Measurements from ENCODE around the gene ANKRD40.

The ANKRD40 gene

GRCh38 chr17:50672831-50673551 is 34.7 kb downstream of the ANKRD40 start:
- Mint-ChIP-seq H3K4me3 (no peak overlapping the region), H3K36me3 (no peaks in the 10 kb centered on the region), H3K27me3 (peaks cover 21% of the 10 kb centered on the region), H3K27ac (no peak overlapping the region), H3K4me1 (no peaks in the 10 kb centered on the region), H3K9me3 (no peaks in the 10 kb centered on the region)
- ATAC-seq: no peak

GRCh38 chr17:50672071-50672470 is 35.6 kb downstream of the ANKRD40 start:
- Mint-ChIP-seq H3K36me3 (no peaks in the 10 kb centered on the region), H3K4me3 (no peak overlapping the region), H3K27ac (no peak overlapping the region), H3K27me3 (peaks cover 12% of the 10 kb centered on the region), H3K9me3 (no peaks in the 10 kb centered on the region), H3K4me1 (no peaks in the 10 kb centered on the region)
- ATAC-seq: no peak

GRCh38 chr17:50668838-50669581 is 38.7 kb downstream of the ANKRD40 start:
- H3K27me3 Mint-ChIP-seq: no peaks in the 10 kb centered on the region
- H3K4me1 Mint-ChIP-seq: no peaks in the 10 kb centered on the region
- ATAC-seq: no peak
- H3K9me3 Mint-ChIP-seq: no peaks in the 10 kb centered on the region
- no peak overlapping the region for H3K27ac Mint-ChIP-seq
- H3K36me3 Mint-ChIP-seq: no peaks in the 10 kb centered on the region
- H3K4me3 Mint-ChIP-seq: no peak overlapping the region

DNA sequence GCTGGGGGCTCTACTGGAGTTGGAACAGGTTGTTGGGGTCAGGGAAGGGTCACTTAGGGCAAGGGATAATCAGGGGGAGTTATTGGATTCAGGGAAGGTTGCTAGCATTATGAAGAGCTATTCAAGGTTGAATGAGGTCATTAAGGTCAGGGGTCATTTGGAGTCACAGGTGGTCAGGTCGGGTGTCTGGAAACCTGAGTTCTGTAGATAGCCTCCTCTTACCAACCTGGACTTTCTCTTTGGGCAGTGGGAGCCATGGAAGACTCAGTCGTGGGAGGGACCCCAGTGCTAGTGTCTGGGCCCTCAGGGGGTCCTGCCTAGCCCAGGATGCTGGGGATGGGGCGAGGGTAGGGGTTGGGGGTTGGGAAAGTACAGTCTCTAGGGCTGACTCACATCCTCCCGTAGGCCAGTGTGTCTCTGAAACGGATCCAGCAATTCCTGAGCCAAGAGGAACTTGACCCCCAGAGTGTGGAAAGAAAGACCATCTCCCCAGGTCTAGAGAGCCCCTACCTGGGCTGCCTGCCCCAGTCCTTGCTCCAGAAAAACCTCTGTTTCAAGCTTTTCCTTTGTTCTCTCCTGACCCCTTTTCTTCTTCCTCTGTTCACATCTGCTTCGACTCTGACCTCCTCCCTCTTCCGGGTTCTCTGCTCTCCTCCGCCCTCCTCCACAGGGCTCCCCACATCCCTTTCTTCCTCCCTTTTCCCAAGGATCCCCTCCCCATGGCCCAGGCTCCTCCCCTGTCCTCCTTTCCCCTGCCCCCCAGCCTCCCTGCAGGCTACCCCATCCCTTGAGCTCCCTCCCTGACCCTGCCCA is 39.5 kb downstream of the ANKRD40 start:
- Mint-ChIP-seq H3K9me3 (no peaks in the 10 kb centered on the region), H3K4me3 (no peak overlapping the region), H3K27me3 (peaks cover 4% of the 10 kb centered on the region), H3K27ac (no peak overlapping the region), H3K4me1 (no peaks in the 10 kb centered on the region), H3K36me3 (no peaks in the 10 kb centered on the region)
- ATAC-seq: no peak

DNA sequence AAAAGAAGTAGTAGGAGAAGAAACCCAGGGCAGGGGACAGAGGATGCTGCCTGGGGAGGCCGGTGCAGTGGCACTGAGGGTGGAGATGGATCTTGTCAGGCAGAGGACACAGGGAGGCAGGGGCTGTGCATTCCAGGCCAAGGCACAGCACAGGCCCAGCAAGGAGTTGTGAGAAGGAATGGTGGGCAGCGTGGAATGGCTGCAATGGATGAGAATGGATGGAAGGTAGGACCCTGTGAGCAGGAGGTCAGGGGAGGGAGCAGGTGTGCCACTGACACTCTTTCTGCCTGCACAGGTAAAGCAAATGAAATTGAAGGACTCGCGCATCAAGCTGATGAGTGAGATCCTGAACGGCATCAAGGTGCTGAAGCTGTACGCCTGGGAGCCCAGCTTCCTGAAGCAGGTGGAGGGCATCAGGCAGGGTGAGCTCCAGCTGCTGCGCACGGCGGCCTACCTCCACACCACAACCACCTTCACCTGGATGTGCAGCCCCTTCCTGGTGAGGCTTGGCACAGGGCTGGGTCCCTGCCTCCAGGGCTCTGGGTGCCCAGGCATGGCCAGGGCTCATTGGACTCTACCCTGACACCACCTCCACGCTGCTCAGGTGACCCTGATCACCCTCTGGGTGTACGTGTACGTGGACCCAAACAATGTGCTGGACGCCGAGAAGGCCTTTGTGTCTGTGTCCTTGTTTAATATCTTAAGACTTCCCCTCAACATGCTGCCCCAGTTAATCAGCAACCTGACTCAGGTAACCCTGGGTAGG is 40.3 kb downstream of the ANKRD40 start:
- no peaks in the 10 kb centered on the region for H3K4me1 Mint-ChIP-seq
- no peaks in the 10 kb centered on the region for H3K36me3 Mint-ChIP-seq
- H3K4me3 Mint-ChIP-seq: no peak overlapping the region
- H3K9me3 Mint-ChIP-seq: no peaks in the 10 kb centered on the region
- ATAC-seq: no peak
- H3K27ac Mint-ChIP-seq: no peak overlapping the region
- peaks cover 11% of the 10 kb centered on the region for H3K27me3 Mint-ChIP-seq

DNA sequence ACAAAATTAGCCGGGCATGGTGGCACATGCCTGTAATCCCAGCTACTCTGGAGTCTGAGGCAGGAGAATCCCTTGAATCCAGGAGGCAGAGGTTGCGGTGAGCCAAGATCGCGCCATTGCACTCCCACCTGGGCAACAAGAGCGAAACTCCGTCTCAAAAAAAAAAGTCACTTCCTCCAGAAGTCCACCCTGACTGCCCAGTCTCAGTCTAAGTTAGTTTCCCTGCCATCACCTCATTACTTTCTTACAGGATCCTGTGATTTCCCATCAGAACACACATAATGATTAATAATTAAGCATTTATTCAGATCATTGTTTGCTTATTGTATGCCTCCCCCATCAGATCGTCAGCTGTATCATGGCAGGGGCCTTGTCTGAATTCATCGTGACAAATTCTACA is 41.4 kb downstream of the ANKRD40 start:
- H3K27ac Mint-ChIP-seq: no peak overlapping the region
- no peaks in the 10 kb centered on the region for H3K36me3 Mint-ChIP-seq
- ATAC-seq: no peak

GRCh38 chr17:50665838-50666237 is 41.9 kb downstream of the ANKRD40 start:
- ATAC-seq: no peak
- H3K36me3 Mint-ChIP-seq: no peaks in the 10 kb centered on the region
- peaks cover 28% of the 10 kb centered on the region for H3K27me3 Mint-ChIP-seq

More for the DNA sequence above, 41.4 kb downstream of the ANKRD40 start:
- no peaks in the 10 kb centered on the region for H3K9me3 Mint-ChIP-seq
- H3K4me3 Mint-ChIP-seq: no peak overlapping the region
- peaks cover 9% of the 10 kb centered on the region for H3K4me1 Mint-ChIP-seq
- H3K27me3 Mint-ChIP-seq: peaks cover 23% of the 10 kb centered on the region

DNA sequence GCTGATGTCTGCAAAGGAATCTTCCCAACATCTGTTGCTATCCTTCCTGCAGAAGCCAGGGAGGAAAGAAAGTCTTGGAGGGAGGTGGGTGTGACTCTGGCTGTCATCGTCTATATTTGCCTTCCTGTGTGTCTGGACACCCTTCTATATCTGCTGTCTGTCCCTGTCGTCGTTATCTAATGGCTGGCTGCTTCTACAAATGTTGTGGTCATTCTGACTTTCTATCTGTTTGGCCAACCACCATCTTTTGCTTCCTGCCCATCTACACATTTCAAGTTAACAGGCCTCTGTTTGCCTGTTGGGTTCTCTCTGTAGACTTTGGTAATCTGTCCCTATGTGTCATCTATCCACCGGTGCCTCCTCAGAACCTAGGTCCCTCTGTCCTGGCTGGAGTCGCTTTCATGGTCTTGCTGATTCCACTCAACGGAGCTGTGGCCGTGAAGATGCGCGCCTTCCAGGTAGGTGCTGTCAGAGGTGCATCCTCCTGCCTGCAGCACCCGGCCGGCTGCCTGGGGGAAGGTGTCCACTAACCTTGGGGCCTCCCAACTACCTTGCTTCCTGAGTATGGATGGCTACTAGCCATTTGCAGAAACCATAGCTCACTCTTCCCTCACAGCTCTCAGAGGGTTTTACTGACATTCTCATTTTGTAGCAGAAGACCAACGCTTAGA is 42.8 kb downstream of the ANKRD40 start:
- Mint-ChIP-seq H3K4me1 (peaks cover 10% of the 10 kb centered on the region), H3K27me3 (peaks cover 35% of the 10 kb centered on the region), H3K27ac (no peak overlapping the region), H3K4me3 (no peak overlapping the region), H3K9me3 (no peaks in the 10 kb centered on the region), H3K36me3 (no peaks in the 10 kb centered on the region)
- no peak for ATAC-seq

More at GRCh38 chr17:50665838-50666237, 41.9 kb downstream of the ANKRD40 start:
- H3K4me3 Mint-ChIP-seq: no peak overlapping the region
- H3K4me1 Mint-ChIP-seq: peaks cover 10% of the 10 kb centered on the region
- H3K27ac Mint-ChIP-seq: no peak overlapping the region
- H3K9me3 Mint-ChIP-seq: no peaks in the 10 kb centered on the region

DNA sequence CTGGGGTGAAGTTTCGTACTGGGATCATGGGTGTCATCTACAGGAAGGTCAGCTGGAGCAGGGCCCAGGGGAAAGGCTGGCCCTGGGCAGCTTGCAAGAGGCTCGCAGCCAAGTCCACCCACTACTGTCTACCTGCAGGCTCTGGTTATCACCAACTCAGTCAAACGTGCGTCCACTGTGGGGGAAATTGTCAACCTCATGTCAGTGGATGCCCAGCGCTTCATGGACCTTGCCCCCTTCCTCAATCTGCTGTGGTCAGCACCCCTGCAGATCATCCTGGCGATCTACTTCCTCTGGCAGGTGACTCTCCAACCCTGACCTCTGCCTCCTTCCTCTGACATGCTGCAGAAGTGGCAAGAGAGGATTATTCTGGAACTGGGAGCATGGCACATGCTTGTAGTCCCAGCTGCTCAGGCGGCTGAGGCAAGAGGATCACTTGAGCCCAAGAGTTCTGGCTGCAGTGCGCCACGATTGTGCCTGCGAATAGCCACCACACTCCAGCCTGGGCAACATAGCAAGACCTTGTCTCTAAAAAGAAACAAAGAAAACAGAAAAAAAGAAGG is 43.8 kb downstream of the ANKRD40 start:
- Mint-ChIP-seq H3K27ac (no peak overlapping the region), H3K4me3 (no peak overlapping the region), H3K27me3 (peaks cover 37% of the 10 kb centered on the region), H3K36me3 (no peaks in the 10 kb centered on the region), H3K4me1 (peaks cover 10% of the 10 kb centered on the region), H3K9me3 (no peaks in the 10 kb centered on the region)
- no peak for ATAC-seq

DNA sequence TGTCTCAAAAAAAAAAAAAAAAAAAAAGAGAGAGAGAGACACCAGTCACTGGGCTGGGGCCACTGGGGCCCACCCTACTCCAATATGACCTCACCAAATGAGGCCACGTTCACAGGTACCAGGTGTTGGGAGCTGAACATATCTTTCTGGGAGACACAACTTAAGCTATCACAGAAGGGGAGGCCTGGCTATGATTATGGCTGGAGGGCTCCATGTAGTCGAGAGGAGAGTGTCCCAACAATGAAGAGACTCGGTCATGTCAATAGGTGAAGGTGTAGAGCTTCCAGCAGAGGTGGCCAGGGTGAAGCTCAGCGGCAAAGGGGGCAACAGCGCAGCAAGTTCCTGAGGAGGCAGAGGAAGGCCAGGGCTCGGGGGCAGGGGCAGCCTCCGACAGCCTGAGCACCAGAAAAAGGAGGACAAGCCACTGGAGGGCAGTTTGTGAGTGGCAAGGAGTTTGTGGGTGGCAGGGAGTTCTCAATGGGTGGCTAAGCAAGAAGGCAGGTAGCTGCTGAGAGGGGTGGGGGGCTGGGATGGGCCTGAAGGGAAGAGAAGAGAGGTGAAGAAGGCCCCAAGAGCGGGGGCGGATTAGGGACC is 45.0 kb downstream of the ANKRD40 start:
- Mint-ChIP-seq H3K27me3 (peaks cover 49% of the 10 kb centered on the region), H3K36me3 (no peaks in the 10 kb centered on the region)

DNA sequence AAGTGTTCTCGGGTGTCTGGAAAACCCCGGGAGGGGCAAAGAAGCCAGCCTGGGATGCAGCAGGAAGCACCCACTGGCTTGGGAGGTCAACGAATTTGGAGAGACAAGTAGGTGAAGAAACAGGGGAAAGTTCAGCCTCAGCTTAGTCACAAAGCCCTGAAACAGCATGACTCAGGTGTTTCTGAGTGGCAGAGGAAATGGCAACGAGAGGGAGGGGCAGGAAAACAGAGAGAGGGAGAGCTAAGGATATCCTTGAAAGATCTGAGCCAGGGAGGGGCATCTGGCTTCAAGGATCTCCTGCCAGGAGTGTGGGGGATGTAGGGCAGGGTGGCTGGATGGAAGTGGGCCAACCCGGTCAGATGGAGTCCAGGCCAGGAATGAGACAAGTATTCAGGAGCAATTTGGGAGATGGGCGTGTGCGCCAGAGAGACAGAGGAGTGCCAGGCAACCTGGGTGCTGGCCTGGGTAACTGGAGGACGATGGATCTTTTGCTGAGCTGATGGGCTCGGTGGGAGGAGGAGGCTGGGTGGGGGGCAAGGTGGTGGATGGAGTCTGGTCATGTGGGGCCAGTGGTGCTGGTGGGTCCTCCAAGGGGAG is 45.8 kb downstream of the ANKRD40 start:
- Mint-ChIP-seq H3K27me3 (peaks cover 53% of the 10 kb centered on the region), H3K4me3 (no peak overlapping the region), H3K36me3 (no peaks in the 10 kb centered on the region), H3K4me1 (peaks cover 10% of the 10 kb centered on the region), H3K27ac (peak overlapping the region; percentile 48), H3K9me3 (no peaks in the 10 kb centered on the region)
- ATAC-seq: no peak

More for the DNA sequence above, 45.0 kb downstream of the ANKRD40 start:
- peak overlapping the region; percentile 18 for H3K27ac Mint-ChIP-seq
- H3K9me3 Mint-ChIP-seq: no peaks in the 10 kb centered on the region
- H3K4me1 Mint-ChIP-seq: peaks cover 10% of the 10 kb centered on the region
- no peak for ATAC-seq
- no peak overlapping the region for H3K4me3 Mint-ChIP-seq

- Mint-ChIP-seq H3K36me3 (no peaks in the 10 kb centered on the region), H3K4me1 (peaks cover 10% of the 10 kb centered on the region), H3K4me3 (no peak overlapping the region), H3K9me3 (no peaks in the 10 kb centered on the region), H3K27ac (peak overlapping the region; percentile 48), H3K27me3 (peaks cover 53% of the 10 kb centered on the region)
- ATAC-seq: no peak
Measured at GRCh38 chr17:50661348-50661747, 46.4 kb downstream of the ANKRD40 start.

DNA sequence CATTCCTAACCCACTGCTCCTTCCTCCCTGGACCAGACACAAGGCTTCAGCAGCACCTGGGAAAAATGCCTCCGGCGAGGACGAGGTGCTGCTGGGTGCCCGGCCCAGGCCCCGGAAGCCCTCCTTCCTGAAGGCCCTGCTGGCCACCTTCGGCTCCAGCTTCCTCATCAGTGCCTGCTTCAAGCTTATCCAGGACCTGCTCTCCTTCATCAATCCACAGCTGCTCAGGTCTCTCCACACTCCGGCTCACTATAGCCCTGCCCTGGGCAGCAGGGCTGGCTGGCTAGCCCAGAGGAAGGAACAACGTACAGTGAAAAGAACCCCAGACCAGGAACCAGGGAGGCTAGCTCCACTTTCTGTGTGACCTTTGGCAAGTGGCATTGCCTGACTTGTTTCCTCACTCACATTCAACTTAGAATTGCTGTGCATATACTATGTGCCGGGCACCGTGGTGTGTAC is 46.8 kb downstream of the ANKRD40 start:
- H3K9me3 Mint-ChIP-seq: no peaks in the 10 kb centered on the region

More for the DNA sequence above, 46.8 kb downstream of the ANKRD40 start:
- Mint-ChIP-seq H3K36me3 (no peaks in the 10 kb centered on the region), H3K27me3 (peaks cover 53% of the 10 kb centered on the region), H3K27ac (peak overlapping the region; percentile 48), H3K4me1 (peaks cover 10% of the 10 kb centered on the region), H3K4me3 (no peak overlapping the region)
- ATAC-seq: no peak
